Measurements from ENCODE around the gene SLC7A8.

Gene SLC7A8

GRCh38 chr14:23183158-23183470 is 346 bp downstream of the SLC7A8 start:
- Histone ChIP-seq H3K27ac (ENCODE audit: insufficient read depth, low read depth, low read length, poor library complexity, severe bottlenecking) (no peak overlapping the region), H3K4me3 (ENCODE audit: insufficient read depth, low read depth, low read length) (peak overlapping the region; percentile 59), H3K36me3 (ENCODE audit: control insufficient read depth, insufficient read depth, low read length) (no peaks in the 10 kb centered on the region), H3K9me3 (ENCODE audit: control insufficient read depth, low read length) (no peaks in the 10 kb centered on the region), H3K4me1 (ENCODE audit: control insufficient read depth, insufficient read depth, low read length) (no peaks in the 10 kb centered on the region), H3K27me3 (ENCODE audit: control insufficient read depth, insufficient read depth, low read length, poor library complexity, severe bottlenecking) (no peaks in the 10 kb centered on the region)
- 1 to 2% methylated on average over 4 of the region's 4 CpGs for WGBS, 2 experiments

- H3K4me1 ChIP-seq (ENCODE audit: control insufficient read depth, insufficient read depth, low read length), result no peaks in the 10 kb centered on the region
- H3K4me3 ChIP-seq (ENCODE audit: insufficient read depth, low read depth, low read length), result peak overlapping the region; percentile 59
- 0 to 1% methylated on average over 16 to 21 of the region's 24 CpGs for WGBS, 2 experiments
- H3K27ac ChIP-seq (ENCODE audit: insufficient read depth, low read depth, low read length, poor library complexity, severe bottlenecking), result no peak overlapping the region
- H3K36me3 ChIP-seq (ENCODE audit: control insufficient read depth, insufficient read depth, low read length), result no peaks in the 10 kb centered on the region
- no peaks in the 10 kb centered on the region for H3K27me3 ChIP-seq (ENCODE audit: control insufficient read depth, insufficient read depth, low read length, poor library complexity, severe bottlenecking)
- no peaks in the 10 kb centered on the region for H3K9me3 ChIP-seq (ENCODE audit: control insufficient read depth, low read length)
Observed at GRCh38 chr14:23182372-23183157, 895 bp downstream of the SLC7A8 start.

- 11 to 18% methylated on average over 4 of the region's 4 CpGs for WGBS, 2 experiments
- peak overlapping the region; percentile 59 for H3K4me3 ChIP-seq (ENCODE audit: insufficient read depth, low read depth, low read length)
- no peaks in the 10 kb centered on the region for H3K36me3 ChIP-seq (ENCODE audit: control insufficient read depth, insufficient read depth, low read length)
- no peaks in the 10 kb centered on the region for H3K4me1 ChIP-seq (ENCODE audit: control insufficient read depth, insufficient read depth, low read length)
- H3K27me3 ChIP-seq (ENCODE audit: control insufficient read depth, insufficient read depth, low read length, poor library complexity, severe bottlenecking), result no peaks in the 10 kb centered on the region
- no peaks in the 10 kb centered on the region for H3K9me3 ChIP-seq (ENCODE audit: control insufficient read depth, low read length)
- no peak overlapping the region for H3K27ac ChIP-seq (ENCODE audit: insufficient read depth, low read depth, low read length, poor library complexity, severe bottlenecking)
Observed at GRCh38 chr14:23181946-23182345, 1.5 kb downstream of the SLC7A8 start.

GRCh38 chr14:23181453-23181852 is 2.0 kb downstream of the SLC7A8 start:
- no peaks in the 10 kb centered on the region for H3K4me1 ChIP-seq (ENCODE audit: control insufficient read depth, insufficient read depth, low read length)
- WGBS, 2 experiments, result 44 to 57% methylated on average over 3 of the region's 3 CpGs
- peak overlapping the region; percentile 39 for H3K27ac ChIP-seq (ENCODE audit: insufficient read depth, low read depth, low read length, poor library complexity, severe bottlenecking)
- no peaks in the 10 kb centered on the region for H3K27me3 ChIP-seq (ENCODE audit: control insufficient read depth, insufficient read depth, low read length, poor library complexity, severe bottlenecking)
- no peaks in the 10 kb centered on the region for H3K9me3 ChIP-seq (ENCODE audit: control insufficient read depth, low read length)
- H3K36me3 ChIP-seq (ENCODE audit: control insufficient read depth, insufficient read depth, low read length), result no peaks in the 10 kb centered on the region
- H3K4me3 ChIP-seq (ENCODE audit: insufficient read depth, low read depth, low read length), result peak overlapping the region; percentile 59

- Histone ChIP-seq H3K4me3 (ENCODE audit: insufficient read depth, low read depth, low read length) (no peak overlapping the region), H3K9me3 (ENCODE audit: control insufficient read depth, low read length) (no peaks in the 10 kb centered on the region), H3K27me3 (ENCODE audit: control insufficient read depth, insufficient read depth, low read length, poor library complexity, severe bottlenecking) (no peaks in the 10 kb centered on the region), H3K36me3 (ENCODE audit: control insufficient read depth, insufficient read depth, low read length) (no peaks in the 10 kb centered on the region), H3K4me1 (ENCODE audit: control insufficient read depth, insufficient read depth, low read length) (peaks cover 16% of the 10 kb centered on the region), H3K27ac (ENCODE audit: insufficient read depth, low read depth, low read length, poor library complexity, severe bottlenecking) (no peak overlapping the region)
- WGBS, 2 experiments, result 92 to 93% methylated on average over 2 of the region's 2 CpGs
Observed at GRCh38 chr14:23177181-23177580, 6.3 kb downstream of the SLC7A8 start.

- Histone ChIP-seq H3K4me1 (ENCODE audit: control insufficient read depth, insufficient read depth, low read length) (peaks cover 16% of the 10 kb centered on the region), H3K36me3 (ENCODE audit: control insufficient read depth, insufficient read depth, low read length) (no peaks in the 10 kb centered on the region), H3K4me3 (ENCODE audit: insufficient read depth, low read depth, low read length) (no peak overlapping the region), H3K9me3 (ENCODE audit: control insufficient read depth, low read length) (no peaks in the 10 kb centered on the region), H3K27me3 (ENCODE audit: control insufficient read depth, insufficient read depth, low read length, poor library complexity, severe bottlenecking) (no peaks in the 10 kb centered on the region), H3K27ac (ENCODE audit: insufficient read depth, low read depth, low read length, poor library complexity, severe bottlenecking) (no peak overlapping the region)
- WGBS, 2 experiments, result no CpG with 5 or more reads among the region's 1 CpG
Observed at GRCh38 chr14:23175823-23176222, 7.6 kb downstream of the SLC7A8 start.

GRCh38 chr14:23174296-23175184 is 8.9 kb downstream of the SLC7A8 start:
- Histone ChIP-seq H3K27me3 (ENCODE audit: control insufficient read depth, insufficient read depth, low read length, poor library complexity, severe bottlenecking) (no peaks in the 10 kb centered on the region), H3K4me3 (ENCODE audit: insufficient read depth, low read depth, low read length) (no peak overlapping the region), H3K27ac (ENCODE audit: insufficient read depth, low read depth, low read length, poor library complexity, severe bottlenecking) (peak overlapping the region; percentile 85), H3K9me3 (ENCODE audit: control insufficient read depth, low read length) (no peaks in the 10 kb centered on the region), H3K4me1 (ENCODE audit: control insufficient read depth, insufficient read depth, low read length) (peaks cover 16% of the 10 kb centered on the region), H3K36me3 (ENCODE audit: control insufficient read depth, insufficient read depth, low read length) (no peaks in the 10 kb centered on the region)
- 50 to 55% methylated on average over 6 of the region's 6 CpGs for WGBS, 2 experiments

- no peaks in the 10 kb centered on the region for H3K27me3 ChIP-seq (ENCODE audit: control insufficient read depth, insufficient read depth, low read length, poor library complexity, severe bottlenecking)
- peak overlapping the region; percentile 85 for H3K27ac ChIP-seq (ENCODE audit: insufficient read depth, low read depth, low read length, poor library complexity, severe bottlenecking)
- H3K9me3 ChIP-seq (ENCODE audit: control insufficient read depth, low read length), result no peaks in the 10 kb centered on the region
- 93 to 95% methylated on average over 3 of the region's 3 CpGs for WGBS, 2 experiments
- no peak overlapping the region for H3K4me3 ChIP-seq (ENCODE audit: insufficient read depth, low read depth, low read length)
- no peaks in the 10 kb centered on the region for H3K36me3 ChIP-seq (ENCODE audit: control insufficient read depth, insufficient read depth, low read length)
- peaks cover 16% of the 10 kb centered on the region for H3K4me1 ChIP-seq (ENCODE audit: control insufficient read depth, insufficient read depth, low read length)
Observed at GRCh38 chr14:23173796-23174195, 9.7 kb downstream of the SLC7A8 start.

- Histone ChIP-seq H3K4me1 (ENCODE audit: control insufficient read depth, insufficient read depth, low read length) (peaks cover 19% of the 10 kb centered on the region), H3K9me3 (ENCODE audit: control insufficient read depth, low read length) (no peaks in the 10 kb centered on the region), H3K4me3 (ENCODE audit: insufficient read depth, low read depth, low read length) (no peak overlapping the region), H3K36me3 (ENCODE audit: control insufficient read depth, insufficient read depth, low read length) (no peaks in the 10 kb centered on the region), H3K27me3 (ENCODE audit: control insufficient read depth, insufficient read depth, low read length, poor library complexity, severe bottlenecking) (no peaks in the 10 kb centered on the region), H3K27ac (ENCODE audit: insufficient read depth, low read depth, low read length, poor library complexity, severe bottlenecking) (no peak overlapping the region)
- WGBS, 2 experiments, result 91 to 100% methylated on average over 2 of the region's 2 CpGs
Observed at GRCh38 chr14:23173031-23173430, 10.4 kb downstream of the SLC7A8 start.

- Histone ChIP-seq H3K27me3 (ENCODE audit: control insufficient read depth, insufficient read depth, low read length, poor library complexity, severe bottlenecking) (no peaks in the 10 kb centered on the region), H3K9me3 (ENCODE audit: control insufficient read depth, low read length) (no peaks in the 10 kb centered on the region), H3K4me1 (ENCODE audit: control insufficient read depth, insufficient read depth, low read length) (peaks cover 19% of the 10 kb centered on the region), H3K27ac (ENCODE audit: insufficient read depth, low read depth, low read length, poor library complexity, severe bottlenecking) (no peak overlapping the region), H3K36me3 (ENCODE audit: control insufficient read depth, insufficient read depth, low read length) (no peaks in the 10 kb centered on the region), H3K4me3 (ENCODE audit: insufficient read depth, low read depth, low read length) (no peak overlapping the region)
- WGBS, 2 experiments, result 64 to 76% methylated on average over 3 of the region's 3 CpGs
Observed at GRCh38 chr14:23172574-23172973, 10.9 kb downstream of the SLC7A8 start.

Data from ectodermal cell (in vitro differentiated cells).